DND-41 (cell line): Measurements from ENCODE around the gene TAP2.

ENCODE experiments used
- ATAC-seq: fragments of 200-7000 bp; cut with Tn5 transposase; 3 replicates; pipeline ENCODE4 v1.9.1; 2021; ENCODE audit warnings: low read depth; ENCODE audit not compliant: insufficient read depth
- DNase-seq: peaks from one replicate; pipeline ENCODE4 v3.0.0-alpha.2; 2020
- H2AFZ ChIP-seq: 2 replicates; pipeline ENCODE4 v1.6.0; 2012; ENCODE audit warnings: low read depth, low read length
- H3K27ac ChIP-seq: 2 replicates; pipeline ENCODE4 v1.5.1; 2012; ENCODE audit warnings: low read length, inconsistent platforms
- H3K27me3 ChIP-seq: fragments of 200-600 bp; sonication (generic); 2 replicates; pipeline ENCODE4 v1.6.0; 2012; ENCODE audit warnings: low read length, mild to moderate bottlenecking, inconsistent platforms; ENCODE audit not compliant: insufficient read depth, poor library complexity
- H3K36me3 ChIP-seq: 2 replicates; pipeline ENCODE4 v1.5.1; 2012; ENCODE audit warnings: low read length, inconsistent platforms; ENCODE audit not compliant: insufficient read depth
- H3K4me1 ChIP-seq: 2 replicates; pipeline ENCODE4 v1.5.1; 2012; ENCODE audit warnings: mild to moderate bottlenecking, low read length; ENCODE audit not compliant: insufficient read depth
- H3K4me2 ChIP-seq: 2 replicates; pipeline ENCODE4 v1.6.0; 2012; ENCODE audit warnings: mild to moderate bottlenecking, moderate library complexity, low read length, inconsistent platforms; ENCODE audit not compliant: insufficient read depth
- H3K4me3 ChIP-seq, 2 experiments: fragments of 200-600 bp in 1 of 2; shearing (Covaris generic) in 1 of 2; 2 replicates each; pipeline ENCODE4 v1.5.1; 2012 to 2016; ENCODE audit warnings: inconsistent platforms in 2 of 2, low read length in 2 of 2, mild to moderate bottlenecking in 2 of 2, low read depth in 1 of 2, moderate library complexity in 1 of 2
- H3K79me2 ChIP-seq: 2 replicates; pipeline ENCODE4 v1.6.0; 2012; ENCODE audit warnings: low read length, inconsistent platforms; ENCODE audit not compliant: insufficient read depth
- H3K9ac ChIP-seq: 2 replicates; pipeline ENCODE4 v1.6.0; 2012; ENCODE audit warnings: low read depth, mild to moderate bottlenecking, inconsistent platforms, low read length, moderate library complexity
- H3K9me3 ChIP-seq: 2 replicates; pipeline ENCODE4 v1.5.1; 2012; ENCODE audit warnings: low read length, moderate library complexity, mild to moderate bottlenecking, inconsistent platforms; ENCODE audit not compliant: insufficient read depth, severe bottlenecking
- H4K20me1 ChIP-seq: 2 replicates; pipeline ENCODE4 v1.6.0; 2012; ENCODE audit warnings: low read length; ENCODE audit not compliant: insufficient read depth
- EZH2 ChIP-seq: IDR thresholded peaks from 3 replicates; pipeline ENCODE4 v1.6.1; 2012; ENCODE audit warnings: borderline replicate concordance, low read depth, mild to moderate bottlenecking, moderate library complexity, low read length, inconsistent platforms; ENCODE audit not compliant: severe bottlenecking
- TF ChIP-seq, protein P1 (sequence below): IDR thresholded peaks from 2 replicates; pipeline ENCODE4 v1.5.1; 2012; ENCODE audit warnings: borderline replicate concordance, low read length, moderate library complexity, mild to moderate bottlenecking; ENCODE audit not compliant: poor library complexity, severe bottlenecking; ENCODE audit errors: extremely low read depth

The TAP2 gene

DNA sequence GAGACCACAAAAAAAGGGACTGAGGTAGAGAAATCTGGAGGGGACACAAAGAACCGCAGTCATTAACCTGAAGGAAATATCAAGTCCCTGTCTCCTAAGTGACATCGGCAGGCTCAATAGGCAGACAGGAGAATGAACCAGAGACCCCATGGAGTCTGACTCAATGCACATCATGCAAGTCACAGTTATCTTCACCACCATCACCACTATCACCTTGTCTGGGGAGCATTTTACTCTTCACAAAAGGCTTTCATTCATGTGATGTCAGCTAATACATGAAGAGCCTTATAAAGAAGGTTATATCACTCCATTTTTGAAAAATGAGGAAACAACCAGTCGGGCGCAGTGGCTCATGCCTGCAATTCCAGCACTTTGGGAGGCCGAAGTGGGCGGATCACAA, 10.6 kb upstream of the TAP2 start:
- Histone ChIP-seq H3K27ac (no peak overlapping the region), H3K79me2 (peaks cover 15% of the 10 kb centered on the region), H2AFZ (no peak overlapping the region), H3K4me1 (peaks cover 41% of the 10 kb centered on the region), H3K9me3 (no peaks in the 10 kb centered on the region), H3K4me3 (no peak overlapping the region), H4K20me1 (no peaks in the 10 kb centered on the region), H3K36me3 (peaks cover 37% of the 10 kb centered on the region), H3K9ac (no peak overlapping the region), H3K27me3 (no peaks in the 10 kb centered on the region), H3K4me2 (no peak overlapping the region)
- TF ChIP-seq, protein P1, sequence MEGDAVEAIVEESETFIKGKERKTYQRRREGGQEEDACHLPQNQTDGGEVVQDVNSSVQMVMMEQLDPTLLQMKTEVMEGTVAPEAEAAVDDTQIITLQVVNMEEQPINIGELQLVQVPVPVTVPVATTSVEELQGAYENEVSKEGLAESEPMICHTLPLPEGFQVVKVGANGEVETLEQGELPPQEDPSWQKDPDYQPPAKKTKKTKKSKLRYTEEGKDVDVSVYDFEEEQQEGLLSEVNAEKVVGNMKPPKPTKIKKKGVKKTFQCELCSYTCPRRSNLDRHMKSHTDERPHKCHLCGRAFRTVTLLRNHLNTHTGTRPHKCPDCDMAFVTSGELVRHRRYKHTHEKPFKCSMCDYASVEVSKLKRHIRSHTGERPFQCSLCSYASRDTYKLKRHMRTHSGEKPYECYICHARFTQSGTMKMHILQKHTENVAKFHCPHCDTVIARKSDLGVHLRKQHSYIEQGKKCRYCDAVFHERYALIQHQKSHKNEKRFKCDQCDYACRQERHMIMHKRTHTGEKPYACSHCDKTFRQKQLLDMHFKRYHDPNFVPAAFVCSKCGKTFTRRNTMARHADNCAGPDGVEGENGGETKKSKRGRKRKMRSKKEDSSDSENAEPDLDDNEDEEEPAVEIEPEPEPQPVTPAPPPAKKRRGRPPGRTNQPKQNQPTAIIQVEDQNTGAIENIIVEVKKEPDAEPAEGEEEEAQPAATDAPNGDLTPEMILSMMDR = no peak
- no peak for TF ChIP-seq EZH2
- ATAC-seq (no peak), DNase-seq (no peak)

DNA sequence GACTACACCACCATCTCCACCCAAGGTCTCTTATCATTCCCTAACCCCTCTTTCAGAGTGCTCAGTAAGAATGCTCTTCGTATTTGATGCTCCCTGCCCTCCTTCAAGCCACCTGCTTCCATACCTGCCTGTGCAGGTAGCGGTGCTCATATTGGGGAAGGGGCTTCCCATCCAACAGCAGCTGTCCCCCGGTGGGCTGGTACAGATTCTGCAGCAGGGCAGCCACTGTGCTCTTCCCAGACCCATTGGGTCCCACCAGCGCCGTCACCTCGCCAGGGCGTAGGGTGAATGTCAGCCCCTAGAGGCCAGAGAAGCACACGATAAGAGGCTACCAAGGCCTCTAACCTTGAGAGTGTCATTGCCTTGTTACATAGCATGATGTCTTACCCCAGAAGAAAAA, 9.3 kb upstream of the TAP2 start:
- no peak overlapping the region for H3K4me2 ChIP-seq
- H3K27ac ChIP-seq = no peak overlapping the region
- no peak overlapping the region for H3K9ac ChIP-seq
- H3K4me1 ChIP-seq = peaks cover 45% of the 10 kb centered on the region
- H3K79me2 ChIP-seq = peaks cover 27% of the 10 kb centered on the region
- no peak overlapping the region for H3K4me3 ChIP-seq
- DNase-seq (no peak), ATAC-seq (no peak)
- H2AFZ ChIP-seq = no peak overlapping the region
- no peaks in the 10 kb centered on the region for H4K20me1 ChIP-seq
- H3K36me3 ChIP-seq = peaks cover 38% of the 10 kb centered on the region
- TF ChIP-seq EZH2 = no peak
- TF ChIP-seq, protein P1 = no peak
- no peaks in the 10 kb centered on the region for H3K9me3 ChIP-seq
- H3K27me3 ChIP-seq = no peaks in the 10 kb centered on the region

DNA sequence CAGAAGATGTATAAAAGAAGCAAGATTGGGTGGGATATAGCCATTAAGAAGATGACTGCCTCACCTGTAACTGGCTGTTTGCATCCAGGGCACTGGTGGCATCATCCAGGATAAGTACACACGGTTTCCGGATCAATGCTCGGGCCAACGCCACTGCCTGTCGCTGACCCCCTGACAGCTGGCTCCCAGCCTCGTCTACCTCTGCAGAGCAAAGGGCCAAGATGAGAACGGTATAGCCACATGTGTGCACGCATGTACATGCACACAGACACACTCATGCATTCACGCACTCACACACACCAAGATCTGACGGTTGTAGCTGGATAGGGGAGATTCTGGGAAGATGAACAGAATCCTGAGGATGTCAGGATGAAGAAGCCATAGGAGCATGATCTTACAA, 8.5 kb upstream of the TAP2 start:
- peaks cover 27% of the 10 kb centered on the region for H3K79me2 ChIP-seq
- H4K20me1 ChIP-seq = no peaks in the 10 kb centered on the region
- H3K4me3 ChIP-seq = no peak overlapping the region
- no peak overlapping the region for H3K9ac ChIP-seq
- H3K4me1 ChIP-seq = peaks cover 45% of the 10 kb centered on the region
- TF ChIP-seq, protein P1 = no peak
- no peak for TF ChIP-seq EZH2
- no peak overlapping the region for H3K4me2 ChIP-seq
- no peaks in the 10 kb centered on the region for H3K9me3 ChIP-seq
- no peak overlapping the region for H2AFZ ChIP-seq
- ATAC-seq (no peak), DNase-seq (no peak)
- H3K36me3 ChIP-seq = peaks cover 46% of the 10 kb centered on the region
- H3K27ac ChIP-seq = no peak overlapping the region
- H3K27me3 ChIP-seq = no peaks in the 10 kb centered on the region
